ENCODE data around the gene ARHGAP4.

Gene ARHGAP4

GRCh38 chrX:153934762-153935325 is 8.8 kb upstream of the ARHGAP4 start, which contains the start of gene NAA10:
Gene NAA10, minus strand, starts transcription at chrX:153935037. Its CDS starts 133 bp downstream, at chrX:153934904.
- TF ChIP-seq REST (IDR thresholded peaks at IDR 0.05; ENCODE audit: insufficient replicate concordance, low read depth): no peak
- 0 out of 2 replicates have a peak, but pooled peaks have one; percentile 23 for TF ChIP-seq GABPA (IDR thresholded peaks at IDR 0.05; ENCODE audit: low read depth)
- Histone ChIP-seq H3K27ac (replicated peaks) (peak within 1 kb of the TSS; percentile 74), H3K27me3 (ENCODE audit: insufficient read depth, poor library complexity, severe bottlenecking) (no peaks in the 10 kb centered on the region), H3K4me3 (replicated peaks; ENCODE audit: insufficient read depth, low read length) (peak within 1 kb of the TSS; percentile 76)
- DNase-seq (ENCODE audit: low read depth in 1 of 2, low spot score in 1 of 2): peak; percentile 50 to 58

- Histone ChIP-seq H3K4me3 (replicated peaks; ENCODE audit: insufficient read depth, low read length) (peak overlapping the region; percentile 76), H3K27ac (replicated peaks) (peak overlapping the region; percentile 74), H3K27me3 (ENCODE audit: insufficient read depth, poor library complexity, severe bottlenecking) (no peaks in the 10 kb centered on the region)
- DNase-seq (ENCODE audit: low read depth in 1 of 2, low spot score in 1 of 2): no peak
- TF ChIP-seq SPI1 (IDR thresholded peaks at IDR 0.05; ENCODE audit: borderline replicate concordance, low read depth) (no peak), CTCF (IDR thresholded peaks at IDR 0.05; ENCODE audit: insufficient read depth, low read length) (no peak), REST (IDR thresholded peaks at IDR 0.05; ENCODE audit: insufficient replicate concordance, low read depth) (no peak), GABPA (IDR thresholded peaks at IDR 0.05; ENCODE audit: low read depth) (no peak), POLR2AphosphoS5 (IDR thresholded peaks at IDR 0.05; ENCODE audit: low read depth) (no peak)
Measured at GRCh38 chrX:153934148-153934761, 8.2 kb upstream of the ARHGAP4 start.

- H3K4me3 ChIP-seq (replicated peaks; ENCODE audit: insufficient read depth, low read length): peak overlapping the region; percentile 76
- no peaks in the 10 kb centered on the region for H3K27me3 ChIP-seq (ENCODE audit: insufficient read depth, poor library complexity, severe bottlenecking)
- H3K27ac ChIP-seq (replicated peaks): peak overlapping the region; percentile 74
- DNase-seq (ENCODE audit: low read depth in 1 of 2, low spot score in 1 of 2): no peak
- TF ChIP-seq GABPA (IDR thresholded peaks at IDR 0.05; ENCODE audit: low read depth): no peak
- TF ChIP-seq SPI1 (IDR thresholded peaks at IDR 0.05; ENCODE audit: borderline replicate concordance, low read depth): no peak
- no peak for TF ChIP-seq REST (IDR thresholded peaks at IDR 0.05; ENCODE audit: insufficient replicate concordance, low read depth)
- TF ChIP-seq CTCF (IDR thresholded peaks at IDR 0.05; ENCODE audit: insufficient read depth, low read length): no peak
- TF ChIP-seq POLR2AphosphoS5 (IDR thresholded peaks at IDR 0.05; ENCODE audit: low read depth): no peak
Measured at GRCh38 chrX:153933748-153934147, 7.7 kb upstream of the ARHGAP4 start.
